Right forelimb (tissue), 1 donor: ENCODE data around the gene ADCY9.
A peak's percentile ranks its signal among the peaks of the same experiment; 100 is the strongest.
"Not testable (repeated sequence)": the region's sequence is repeated elsewhere in the genome, so short reads cannot be mapped to it uniquely, and the experiment has no call there.

ENCODE experiments used
- DNase-seq: peaks from one replicate; pipeline ENCODE4 v3.0.0-alpha.2; 2018

Gene ADCY9

DNA sequence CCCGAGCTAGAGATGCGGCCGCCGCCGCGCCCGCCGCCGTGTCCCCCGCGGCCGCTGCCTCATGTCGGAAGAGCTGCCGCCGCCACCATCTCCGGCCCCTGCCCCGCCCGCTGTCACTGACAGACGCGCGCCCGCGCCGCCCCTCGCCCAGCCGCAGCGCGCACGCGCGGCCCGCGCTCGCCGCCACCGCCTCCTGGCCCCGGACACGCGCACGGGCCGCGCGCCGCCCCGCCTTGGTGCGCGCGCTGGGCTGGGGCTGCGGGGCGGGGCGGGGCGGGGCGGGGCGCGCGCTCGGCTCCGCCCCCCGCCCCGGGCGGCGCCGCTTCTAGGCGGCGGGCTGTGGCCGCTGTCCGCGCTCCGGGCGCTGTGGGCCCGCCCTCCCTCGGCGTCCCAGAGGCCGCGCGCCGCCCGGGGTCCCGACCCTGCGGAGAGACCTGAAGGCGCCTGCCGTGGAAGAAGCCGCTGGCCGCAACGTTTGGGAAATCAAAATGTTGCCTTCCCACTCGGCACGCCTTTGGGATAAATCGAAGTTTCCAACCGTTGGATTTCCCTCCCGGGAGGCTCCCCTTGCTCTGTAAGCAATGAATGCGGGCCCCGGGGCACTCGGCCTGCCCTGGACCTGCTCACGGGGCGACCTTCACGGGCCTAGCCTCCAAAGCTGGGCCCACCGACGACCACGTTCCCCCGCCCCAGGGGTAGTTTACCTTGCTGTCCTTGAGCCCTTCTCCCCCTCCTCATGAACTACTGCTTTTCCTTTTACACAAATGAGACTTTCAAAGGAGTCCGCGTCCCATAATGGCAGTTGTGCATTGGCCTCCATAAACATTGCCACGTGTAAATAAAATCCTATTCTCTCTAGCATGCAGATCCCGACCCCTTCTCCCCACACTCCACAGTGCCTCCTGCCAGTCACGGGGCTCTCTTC lies at the start of gene ADCY9:
ADCY9 (minus strand) TSS at position 118 of the 925 bp plus-strand sequence. CDS start 1,000 bp downstream, outside the sequence.
- peak; percentile 89 for DNase-seq

DNA sequence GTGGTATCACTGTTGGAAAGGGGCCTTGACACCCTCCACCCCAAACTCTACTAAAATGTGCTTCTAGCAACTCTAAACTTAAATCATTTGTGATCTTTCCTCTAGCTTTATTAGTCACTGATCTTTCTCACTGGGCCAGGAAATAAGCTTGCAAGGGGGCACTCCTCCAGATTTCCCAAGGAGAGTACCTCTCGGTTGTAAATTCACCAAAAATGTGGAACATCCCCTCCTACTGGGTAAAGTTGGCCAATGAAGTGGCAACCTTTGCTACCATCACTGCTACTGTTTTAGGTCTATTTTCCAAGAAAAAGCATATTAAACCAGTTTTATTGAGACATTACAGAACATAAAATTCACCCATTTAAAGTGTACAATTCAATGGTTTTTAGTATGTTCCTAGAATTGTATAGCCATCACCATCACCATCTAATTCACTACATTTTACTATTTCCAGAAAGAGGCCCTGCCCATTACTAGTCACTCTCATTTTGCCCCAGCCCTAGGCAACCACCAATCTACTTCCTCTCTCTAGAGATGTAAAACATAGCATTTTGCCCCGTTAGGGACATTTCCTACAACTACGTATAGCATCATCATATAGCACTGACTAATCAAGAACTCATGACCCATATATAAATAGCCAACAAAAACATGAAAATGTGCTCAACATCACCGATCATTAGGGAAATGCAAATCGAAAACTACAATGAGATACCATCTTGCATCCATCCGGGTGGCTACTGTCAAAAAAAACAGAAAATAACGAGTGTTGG lies 44.6 kb upstream of the ADCY9 start:
- no peak for DNase-seq

DNA sequence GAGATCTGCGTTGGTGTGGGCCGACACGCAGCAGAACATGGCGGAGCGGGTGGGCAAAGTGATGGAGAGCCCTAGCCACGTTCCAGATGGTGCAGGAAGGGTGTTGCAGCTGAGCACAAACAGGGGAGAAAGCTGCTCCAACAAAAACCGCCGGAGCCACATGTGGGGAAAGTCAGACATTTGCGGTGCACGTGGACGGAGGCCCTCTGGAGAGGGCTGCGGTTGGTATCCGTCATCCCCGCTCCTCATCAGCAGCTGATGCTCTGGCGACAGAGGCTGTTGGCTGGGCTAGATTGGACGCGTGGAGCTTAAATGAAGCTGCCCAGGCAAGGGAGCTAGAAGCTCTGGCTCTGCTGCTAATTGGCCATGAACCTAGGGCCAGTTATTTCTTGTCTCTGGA lies 43.5 kb upstream of the ADCY9 start:
- no peak for DNase-seq

DNA sequence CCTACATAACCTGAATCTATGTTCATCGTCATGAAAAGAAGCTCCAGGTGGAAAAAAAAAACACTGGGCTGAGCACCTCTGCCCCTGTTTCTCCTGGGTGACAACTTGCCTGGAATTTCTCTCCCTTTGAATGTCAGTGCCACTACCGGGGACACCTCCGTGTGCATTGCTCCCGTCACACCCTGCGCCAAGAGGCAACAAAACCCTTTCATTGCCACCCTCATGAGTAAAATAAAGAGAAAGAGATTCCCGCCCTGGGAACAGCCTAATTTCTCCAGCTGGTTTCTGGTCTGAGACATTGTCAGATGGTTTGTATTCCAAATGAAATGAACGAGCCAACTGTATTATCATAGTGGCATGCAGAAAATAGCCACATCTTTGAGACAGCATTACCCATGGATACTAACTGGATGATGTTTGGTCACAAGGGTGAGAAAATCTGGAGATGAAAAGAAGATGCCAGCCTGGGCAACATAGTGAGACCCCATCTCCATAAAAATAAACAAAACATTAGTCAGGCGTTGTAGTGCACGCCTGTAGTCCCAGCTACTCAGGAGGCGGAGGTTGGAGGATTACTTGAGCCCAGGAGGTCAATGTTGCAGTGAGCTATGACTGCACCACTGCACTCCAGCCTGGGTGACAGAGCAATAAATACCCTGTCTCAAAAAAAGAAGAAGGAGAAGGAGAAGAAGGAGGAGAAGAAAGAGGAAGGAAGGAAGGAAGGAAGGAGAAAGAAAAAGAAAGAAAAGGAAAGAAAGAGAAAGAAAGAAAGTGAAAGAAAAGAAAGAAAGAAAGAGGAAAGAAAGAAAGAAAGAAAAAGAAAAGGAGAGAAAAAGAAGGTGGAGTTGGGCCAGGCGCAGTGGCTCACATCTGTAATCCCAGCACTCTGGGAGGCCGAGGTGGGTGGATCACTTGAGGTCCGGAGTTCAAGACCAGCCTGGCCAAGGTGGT lies 42.2 kb upstream of the ADCY9 start:
- DNase-seq = no peak

DNA sequence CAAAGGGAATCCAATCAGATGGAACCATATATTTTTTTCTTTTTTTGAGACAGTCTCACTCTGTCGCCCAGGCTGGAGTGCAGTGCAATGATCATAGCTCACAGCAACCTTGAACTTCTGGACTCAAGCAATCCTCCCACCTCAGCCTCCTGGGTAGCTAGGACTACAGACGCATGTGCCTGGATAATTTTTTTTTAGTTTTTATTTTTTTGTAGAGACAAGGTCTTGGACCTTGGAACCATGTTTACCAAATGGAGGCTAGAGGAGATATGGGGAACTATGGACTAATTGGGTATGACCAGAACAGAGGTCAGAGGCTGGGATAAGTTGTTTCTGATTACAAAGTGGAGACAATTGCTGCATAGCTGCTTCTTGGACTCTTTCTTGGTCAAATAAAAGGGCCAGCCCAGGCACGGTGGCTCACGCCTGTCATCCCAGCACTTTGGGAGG lies 41.2 kb upstream of the ADCY9 start:
- DNase-seq = no peak

DNA sequence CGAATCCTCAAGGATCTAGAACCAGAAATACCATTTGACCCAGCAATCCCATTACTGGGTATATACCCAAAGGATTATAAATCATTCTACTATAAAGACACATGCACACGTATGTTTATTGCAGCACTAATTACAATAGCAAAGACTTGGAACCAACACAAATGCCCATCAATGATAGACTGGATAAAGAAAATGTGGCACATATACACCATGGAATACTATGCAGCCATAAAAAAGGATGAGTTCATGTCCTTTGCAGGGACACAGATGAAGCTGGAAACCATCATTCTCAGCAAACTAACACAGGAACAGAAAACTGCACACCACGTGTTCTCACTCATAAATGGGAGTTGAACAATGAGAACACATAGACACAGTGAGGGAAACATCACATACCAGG lies 40.3 kb upstream of the ADCY9 start:
- DNase-seq = not testable (repeated sequence)

DNA sequence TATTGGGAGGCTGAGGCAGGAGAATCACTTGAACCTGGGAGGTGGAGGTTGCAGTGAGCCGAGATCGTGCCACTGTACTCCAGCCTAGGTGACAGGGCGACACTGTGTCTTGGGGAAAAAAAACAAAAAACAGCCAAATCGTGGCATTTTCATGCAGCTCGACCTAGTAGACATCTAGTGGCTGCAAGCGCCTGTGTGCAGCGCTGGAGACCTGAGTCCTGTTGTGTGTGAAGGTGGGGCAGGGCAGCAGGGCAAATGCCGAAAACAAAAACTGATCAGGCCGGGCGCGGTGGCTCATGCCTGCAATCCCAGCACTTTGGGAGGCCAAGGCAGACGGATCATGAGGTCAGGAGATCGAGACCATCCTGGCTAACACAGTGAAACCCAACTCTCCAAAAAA lies 37.1 kb upstream of the ADCY9 start:
- not testable (repeated sequence) for DNase-seq

DNA sequence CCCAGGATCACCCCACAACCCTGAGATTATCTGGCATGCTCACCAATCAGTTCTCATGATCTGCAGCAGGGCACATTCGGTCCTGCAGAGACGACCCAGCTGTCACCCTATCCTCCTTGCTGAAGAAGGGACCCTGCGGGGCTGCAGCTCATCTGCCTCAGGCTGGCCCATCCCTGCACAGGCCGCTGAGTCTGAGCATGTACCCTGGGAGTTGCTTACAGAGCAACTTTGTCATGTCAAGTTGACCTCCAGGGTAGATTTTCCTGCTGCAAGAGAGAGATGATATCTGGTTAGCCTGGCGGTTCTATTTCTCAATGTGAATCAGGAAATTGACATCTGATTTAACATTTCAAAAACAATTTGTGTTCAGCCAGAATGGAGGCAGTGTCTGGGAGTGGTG lies 36.0 kb upstream of the ADCY9 start:
- DNase-seq = no peak

DNA sequence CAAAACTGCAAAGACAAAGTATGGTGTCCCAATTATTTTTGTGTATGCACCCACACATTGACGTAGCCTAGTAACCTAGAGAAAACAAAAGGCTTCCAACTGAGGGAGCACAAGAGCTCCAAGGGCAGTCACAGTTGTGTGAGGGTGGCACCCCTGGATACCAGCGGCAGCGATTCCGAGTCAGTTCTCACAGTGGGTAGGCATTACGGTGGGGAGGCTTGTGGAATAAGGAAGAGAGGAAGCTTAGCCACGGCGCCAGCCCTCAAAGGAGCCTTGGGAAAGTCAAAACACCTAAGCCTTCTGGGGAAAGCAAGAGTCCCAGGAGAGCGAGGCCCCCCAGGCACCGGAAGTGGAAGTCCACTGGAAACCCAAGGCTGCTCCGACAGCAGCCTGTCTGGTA lies 31.0 kb upstream of the ADCY9 start:
- DNase-seq = no peak

DNA sequence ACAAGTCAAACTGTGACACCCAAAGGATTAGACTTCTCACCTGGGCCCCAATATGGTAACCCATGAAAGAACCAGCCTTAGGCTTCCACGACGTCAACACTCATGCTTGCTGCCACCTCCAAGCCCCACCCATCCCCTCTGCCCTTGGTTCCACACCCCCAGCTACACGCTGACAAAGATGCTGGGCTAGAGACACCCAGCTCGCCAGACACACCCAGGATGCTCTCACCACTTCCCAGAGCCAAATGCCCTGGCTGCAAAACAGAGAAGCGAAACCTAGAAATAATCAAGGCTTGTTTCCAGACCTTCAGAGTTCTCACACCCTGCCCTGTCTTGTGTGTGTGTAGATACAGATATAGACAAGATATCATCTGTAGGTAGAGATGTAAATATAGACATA lies 26.0 kb upstream of the ADCY9 start:
- no peak for DNase-seq

DNA sequence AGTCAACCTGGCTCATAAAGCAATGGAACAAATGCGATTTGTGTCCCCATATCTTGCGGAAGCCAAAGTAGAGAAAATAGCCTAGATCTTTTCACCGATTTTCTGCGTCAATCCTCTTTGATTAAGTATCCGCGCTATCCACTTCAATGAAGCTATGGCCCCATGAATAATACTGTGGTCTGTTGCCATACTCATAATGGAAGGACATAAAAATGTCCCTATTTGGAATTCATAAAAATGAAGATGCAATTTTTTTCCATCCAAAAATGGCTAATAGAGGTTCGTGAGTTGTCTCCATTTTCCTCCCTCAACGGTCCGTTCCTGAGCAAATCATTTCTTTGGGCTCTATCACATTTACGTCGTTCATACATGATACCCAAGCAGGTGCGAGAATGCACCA lies 25.4 kb upstream of the ADCY9 start:
- DNase-seq = no peak

DNA sequence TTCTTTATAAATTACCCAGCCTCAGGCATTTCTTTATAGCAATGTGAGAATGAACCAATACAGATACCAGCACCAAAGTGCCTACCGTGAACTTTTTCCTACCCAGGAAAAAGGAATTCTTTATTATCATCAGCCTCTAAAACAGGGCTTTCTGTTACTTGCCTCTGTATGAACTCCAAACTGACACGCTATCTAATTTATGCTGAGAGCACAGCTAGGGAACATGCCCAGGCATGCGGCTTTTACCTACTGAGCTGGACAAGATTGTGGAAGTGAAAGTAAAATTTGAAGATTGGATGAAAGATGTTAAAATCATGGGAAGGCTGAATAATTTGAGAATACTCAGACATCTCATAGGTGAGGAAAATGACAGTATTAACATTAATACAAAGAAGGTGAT lies 24.4 kb upstream of the ADCY9 start:
- no peak for DNase-seq

DNA sequence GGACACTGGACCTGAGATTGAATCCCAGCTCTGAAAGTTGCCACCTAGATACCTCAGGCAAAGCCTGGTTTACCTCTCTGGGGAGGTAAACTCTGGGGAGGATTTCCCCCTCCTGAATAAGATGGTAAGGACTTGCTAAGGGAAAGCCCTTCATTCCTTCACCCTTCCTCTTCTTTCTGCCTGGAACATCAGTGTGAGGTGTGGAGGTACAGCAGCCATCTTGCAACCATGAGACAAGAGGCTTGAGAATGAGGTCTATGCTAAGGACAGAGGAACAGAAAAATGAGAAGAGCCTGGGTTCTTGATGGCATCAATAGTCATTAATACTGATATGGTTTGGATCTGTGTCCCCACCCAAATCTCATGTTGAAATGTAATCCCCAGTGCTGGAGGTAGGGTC lies 23.7 kb upstream of the ADCY9 start:
- DNase-seq = no peak

DNA sequence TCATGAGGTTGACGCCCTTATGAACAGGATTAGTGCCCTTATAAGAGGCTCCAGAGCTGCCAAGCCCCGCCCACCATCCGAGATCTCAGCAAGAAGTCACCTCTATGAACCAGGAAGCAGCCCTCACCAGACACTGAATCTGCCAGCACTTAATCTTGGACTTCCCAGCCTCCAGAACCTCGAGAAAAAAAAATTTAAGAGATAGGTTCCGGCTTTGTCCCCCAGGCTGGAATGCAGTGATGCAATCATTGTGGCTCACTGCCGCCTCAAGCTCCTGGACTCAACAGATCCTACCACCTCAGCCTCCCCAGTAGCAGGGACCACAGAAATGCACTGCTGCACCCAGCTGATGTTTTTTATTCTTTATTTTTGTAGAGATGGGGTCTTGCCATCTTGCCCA lies 22.5 kb upstream of the ADCY9 start:
- DNase-seq = no peak

DNA sequence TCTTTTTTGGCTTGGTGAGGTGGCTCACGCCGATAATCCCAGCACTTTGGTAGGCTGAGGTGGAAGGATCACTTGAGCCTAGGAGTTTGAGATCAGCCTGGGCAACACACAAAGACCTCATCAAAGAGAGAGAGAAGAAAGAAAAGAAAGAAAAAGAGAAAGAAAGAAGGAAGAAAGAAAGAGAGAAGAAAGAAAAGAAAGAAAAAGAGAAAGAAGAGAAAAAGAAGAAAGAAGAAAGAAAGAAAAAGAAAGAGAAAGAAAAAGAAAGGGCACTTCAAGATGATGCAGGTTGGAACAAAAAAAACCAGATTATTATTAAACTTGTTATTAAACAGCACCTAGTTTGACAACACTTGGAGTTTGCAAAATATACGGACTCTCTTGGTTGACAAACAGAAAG lies 21.2 kb upstream of the ADCY9 start:
- DNase-seq = no peak

DNA sequence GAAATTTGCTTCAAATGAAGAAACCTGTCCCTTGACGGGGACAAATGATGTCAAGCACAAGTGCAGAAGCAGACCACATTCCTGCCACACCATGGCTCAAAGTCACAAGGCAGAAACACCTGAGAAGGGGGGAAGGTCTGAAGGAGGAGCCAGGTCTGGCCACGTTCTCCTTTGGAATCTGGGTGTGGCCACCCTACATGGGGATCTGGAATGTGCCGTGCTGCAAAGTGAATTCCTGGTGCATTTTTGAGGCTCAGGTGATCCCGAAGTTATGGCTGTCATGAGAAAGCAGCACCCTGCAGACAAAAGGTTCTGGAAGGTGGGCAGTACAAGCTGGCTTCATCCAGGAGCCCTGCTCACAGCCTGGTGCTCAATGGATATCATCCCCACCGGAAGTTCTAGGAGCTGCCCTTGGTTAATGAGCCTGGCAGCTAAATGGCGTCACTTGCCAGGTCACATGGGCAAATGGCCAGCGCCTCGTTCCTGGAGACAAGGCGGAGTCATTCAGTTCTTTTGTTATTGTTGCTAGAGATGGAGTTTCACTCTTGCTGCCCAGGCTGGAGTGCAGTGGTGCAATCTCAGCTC lies 20.1 kb upstream of the ADCY9 start:
- DNase-seq = no peak

DNA sequence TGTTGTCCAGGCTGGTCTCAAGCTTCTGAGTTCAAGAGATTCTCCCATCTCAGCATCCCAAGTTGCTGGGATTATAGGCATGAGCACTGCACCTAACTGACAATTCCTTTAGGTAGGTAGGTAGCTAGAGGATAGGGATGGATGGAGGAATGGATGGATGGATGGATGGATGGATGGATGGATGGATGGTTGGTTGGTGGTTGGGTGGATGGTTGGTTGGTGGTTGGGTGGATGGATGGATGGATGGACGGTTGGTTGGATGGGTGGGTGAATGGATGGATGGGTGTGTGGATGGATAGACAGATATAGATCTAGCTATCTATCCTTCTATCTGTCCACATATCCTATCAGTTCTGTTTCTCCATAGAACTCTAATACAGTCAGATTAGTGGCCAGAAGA lies 19.3 kb upstream of the ADCY9 start:
- DNase-seq = no peak

DNA sequence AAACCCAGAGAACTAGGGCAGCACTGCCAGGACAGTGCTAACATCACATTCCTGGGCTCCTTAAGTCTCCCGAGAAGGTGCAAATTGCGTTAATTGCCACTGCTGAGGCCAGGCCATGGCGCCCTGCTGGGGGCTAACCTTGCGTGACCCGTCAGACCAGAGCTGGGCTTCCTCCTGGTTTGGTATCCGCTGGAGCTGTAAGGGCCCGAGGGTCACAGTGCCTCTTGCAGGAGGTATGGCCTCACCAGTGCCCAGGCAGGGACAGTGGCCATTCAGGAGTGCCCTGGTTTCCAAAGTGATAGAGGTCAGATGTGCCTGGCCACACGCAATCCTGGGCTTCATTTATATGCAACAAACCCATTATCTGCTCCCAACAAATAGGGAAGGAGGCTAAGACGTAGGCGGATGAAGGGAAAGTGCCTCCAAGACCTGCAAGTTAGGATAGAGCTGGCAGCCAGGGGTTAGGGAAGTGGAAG lies 17.7 kb upstream of the ADCY9 start:
- no peak for DNase-seq

DNA sequence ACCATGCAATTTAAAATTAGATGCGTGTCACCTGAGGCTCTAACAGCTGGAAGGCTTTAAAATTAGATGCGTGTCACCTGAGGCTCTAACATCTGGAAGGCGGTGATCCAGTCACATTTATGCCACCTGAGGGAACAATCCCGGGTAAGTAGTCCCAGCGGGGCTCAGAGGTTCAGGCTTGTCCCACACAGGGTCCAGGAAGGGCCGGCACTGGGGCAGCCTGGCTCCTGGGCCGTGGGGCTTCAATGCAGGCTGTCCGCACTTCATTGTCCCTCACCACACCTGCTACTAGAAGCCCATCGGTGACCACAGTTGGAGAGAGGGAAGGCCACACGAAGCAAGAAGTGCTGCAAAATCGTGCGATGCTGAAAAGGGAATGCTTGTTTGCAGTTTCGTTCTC lies 15.4 kb upstream of the ADCY9 start:
- DNase-seq = no peak

DNA sequence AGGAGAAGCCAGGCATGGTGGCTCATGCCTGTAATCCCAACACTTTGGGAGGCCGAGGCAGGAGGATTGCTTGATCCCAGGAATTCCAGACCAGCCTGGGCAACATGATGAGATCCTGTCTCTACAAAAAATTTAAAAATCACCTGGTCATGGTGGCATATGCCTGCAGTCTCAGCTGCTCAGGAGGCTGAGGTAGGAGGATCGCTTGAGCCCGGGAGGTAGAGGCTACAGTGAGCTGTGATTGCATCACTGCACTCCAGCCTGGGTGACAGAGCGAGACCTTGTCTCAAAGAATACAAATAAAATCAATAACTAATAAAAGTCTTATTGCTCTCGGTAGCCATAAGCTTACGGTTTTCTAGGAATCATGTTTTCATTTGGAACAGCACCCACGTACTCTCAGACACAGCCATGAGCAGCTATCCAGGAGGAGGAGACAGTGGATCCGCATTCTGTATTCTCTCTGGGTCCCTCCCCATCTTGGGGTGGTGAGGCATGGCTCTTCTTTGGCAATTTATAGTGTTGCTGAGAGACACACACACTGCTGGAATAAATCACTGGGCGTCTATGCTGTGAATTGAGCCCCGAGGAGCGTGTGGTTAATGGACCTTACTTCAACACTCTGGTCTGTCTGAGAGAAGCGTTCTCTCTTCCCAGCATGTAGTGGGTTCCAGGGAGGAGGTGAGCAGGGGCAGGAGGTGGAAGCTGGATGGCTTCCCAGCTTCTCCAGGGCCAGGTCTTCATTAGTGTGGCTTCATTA lies 8.5 kb upstream of the ADCY9 start:
- DNase-seq = no peak

DNA sequence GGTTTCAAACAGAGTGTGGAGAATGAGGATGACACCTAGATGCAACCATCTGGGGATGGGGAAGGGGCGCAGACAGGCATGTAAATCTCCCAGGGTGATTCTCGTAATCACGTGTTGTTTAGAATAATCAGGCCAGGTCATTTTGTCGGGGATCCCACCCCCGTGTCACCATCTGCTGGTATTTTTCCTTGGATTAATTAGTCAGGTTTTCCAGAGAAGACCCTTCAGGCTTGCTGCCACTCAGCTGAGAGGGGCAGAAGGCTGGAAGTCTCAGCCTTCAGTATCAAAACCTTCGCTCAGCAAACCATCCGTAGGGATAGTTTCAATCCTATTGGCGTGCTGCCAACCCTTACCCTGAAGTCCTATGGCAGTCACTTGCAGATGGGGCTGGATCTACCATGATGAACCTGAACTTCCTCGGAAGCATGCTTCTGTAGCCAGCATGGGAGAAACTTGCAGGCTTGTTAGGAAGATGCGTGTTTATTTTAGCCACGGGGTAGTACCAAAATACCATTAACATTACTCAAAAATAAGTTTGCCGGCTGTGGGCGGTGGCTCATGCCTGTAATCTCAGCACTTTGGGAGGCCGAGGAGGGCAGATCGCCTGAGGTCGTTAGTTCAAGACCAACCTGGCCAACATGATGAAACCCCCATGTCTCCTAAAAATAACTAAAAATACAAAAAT lies 7.5 kb upstream of the ADCY9 start:
- DNase-seq = no peak
